IMR-90 (cell line): ENCODE measurements around the gene DHRS3. TPM values are rescaled to one million over a fixed set of nuclear protein-coding genes. Genes with fewer than 3 reads are reported as not detected.

ENCODE experiments used
- ATAC-seq: fragments of 200-7000 bp; cut with Tn5 transposase; 2 replicates; pipeline ENCODE4 v1.9.1; 2020; ENCODE audit warnings: low read depth, mild to moderate bottlenecking, moderate library complexity
- BruUV-seq: library from RNA; stranded (reverse); fragments of 400-500 nt; replicated peaks from 2 replicates; lab custom pipeline; 2021; lab: Mats Ljungman, UMichigan
- CTCF ChIA-PET: fragments of 300-600 bp; formaldehyde crosslinking; extraction: SDS; loops from one replicate; lab custom pipeline; 2021; ENCODE audit warnings: antibody characterized with exemption; lab: Yijun Ruan, JAX
- POLR2A ChIA-PET: fragments of 300-600 bp; sonication (Branson Sonifier 250); formaldehyde crosslinking; loops from one replicate; lab custom pipeline; 2022; ENCODE audit warnings: antibody characterized with exemption; ENCODE audit not compliant: unreplicated experiment; lab: Charles Lee
- DNase-seq: peaks from one replicate; pipeline ENCODE4 v3.0.0; 2013
- H2AFZ ChIP-seq: replicated peaks from 2 replicates; pipeline ENCODE3; 2013; ENCODE audit warnings: low read length, mild to moderate bottlenecking; ENCODE audit not compliant: poor library complexity
- H2AK5ac ChIP-seq: 2 replicates; pipeline ENCODE4 v1.6.1; 2013; ENCODE audit warnings: low read depth, low read length, inconsistent platforms
- H2AK9ac ChIP-seq: replicated peaks from 2 replicates; pipeline ENCODE3; 2013; ENCODE audit warnings: mild to moderate bottlenecking, low read depth, low read length, moderate library complexity; ENCODE audit not compliant: poor library complexity
- H2BK120ac ChIP-seq: 2 replicates; pipeline ENCODE4 v1.6.1; 2013; ENCODE audit warnings: low read depth, low read length, inconsistent platforms
- H2BK15ac ChIP-seq: 3 replicates; pipeline ENCODE4 v1.6.1; 2013; ENCODE audit warnings: low read depth, low read length, inconsistent platforms
- H2BK20ac ChIP-seq: 2 replicates; pipeline ENCODE4 v1.6.1; 2013; ENCODE audit warnings: low read depth, mild to moderate bottlenecking, inconsistent platforms, low read length, moderate library complexity
- H2BK5ac ChIP-seq: 2 replicates; pipeline ENCODE4 v1.6.1; 2013; ENCODE audit warnings: mild to moderate bottlenecking, low read depth, low read length, inconsistent platforms; ENCODE audit not compliant: poor library complexity, severe bottlenecking
- H3K14ac ChIP-seq: replicated peaks from 2 replicates; pipeline ENCODE4 v1.6.1; 2013; ENCODE audit warnings: low read depth, low read length, inconsistent platforms
- H3K18ac ChIP-seq: 2 replicates; pipeline ENCODE4 v1.6.1; 2013; ENCODE audit warnings: low read depth, low read length, control low read depth
- H3K23ac ChIP-seq: 2 replicates; pipeline ENCODE4 v1.6.1; 2013; ENCODE audit warnings: low read depth, low read length, inconsistent platforms
- H3K27ac ChIP-seq: 2 replicates; pipeline ENCODE4 v1.5.1; 2013; ENCODE audit warnings: mild to moderate bottlenecking, control low read depth, low read length; ENCODE audit not compliant: insufficient read depth
- H3K27me3 ChIP-seq: 2 replicates; pipeline ENCODE4 v1.6.1; 2013; ENCODE audit warnings: low read length; ENCODE audit not compliant: control insufficient read depth, insufficient read depth
- H3K36me3 ChIP-seq: 2 replicates; pipeline ENCODE4 v1.6.1; 2013; ENCODE audit warnings: low read length, mixed read lengths; ENCODE audit not compliant: control insufficient read depth, insufficient read depth
- H3K4ac ChIP-seq: 2 replicates; pipeline ENCODE4 v1.6.1; 2013; ENCODE audit warnings: low read depth, low read length, inconsistent platforms
- H3K4me1 ChIP-seq: 2 replicates; pipeline ENCODE4 v1.6.1; 2013; ENCODE audit warnings: low read length, mixed read lengths; ENCODE audit not compliant: control insufficient read depth, insufficient read depth
- H3K4me2 ChIP-seq: 2 replicates; pipeline ENCODE4 v1.6.1; 2013; ENCODE audit warnings: low read depth, mild to moderate bottlenecking, control low read depth, low read length, moderate library complexity
- H3K4me3 ChIP-seq: 2 replicates; pipeline ENCODE4 v1.5.1; 2013; ENCODE audit warnings: low read depth, mild to moderate bottlenecking, control low read depth, low read length, moderate library complexity; ENCODE audit not compliant: insufficient read depth
- H3K56ac ChIP-seq: 2 replicates; pipeline ENCODE4 v1.6.1; 2013; ENCODE audit warnings: low read length, inconsistent platforms; ENCODE audit not compliant: insufficient read depth; ENCODE audit errors: extremely low read depth
- H3K79me1 ChIP-seq, 2 experiments: 2 replicates each; pipeline ENCODE4 v1.6.1; 2013; ENCODE audit warnings: low read length in 2 of 2, inconsistent platforms in 1 of 2, low read depth in 1 of 2
- H3K9ac ChIP-seq: 2 replicates; pipeline ENCODE4 v1.6.1; 2013; ENCODE audit warnings: low read depth, low read length, control low read depth
- H3K9me1 ChIP-seq: 2 replicates; pipeline ENCODE4 v1.6.1; 2013; ENCODE audit warnings: low read length, inconsistent platforms; ENCODE audit not compliant: insufficient read depth
- H3K9me3 ChIP-seq: 2 replicates; pipeline ENCODE4 v1.6.1; 2013; ENCODE audit warnings: low read length; ENCODE audit not compliant: control insufficient read depth, insufficient read depth
- H4K20me1 ChIP-seq: 2 replicates; pipeline ENCODE4 v1.6.1; 2013; ENCODE audit warnings: low read length, inconsistent platforms; ENCODE audit not compliant: insufficient read depth
- H4K5ac ChIP-seq: 2 replicates; pipeline ENCODE4 v1.6.1; 2013; ENCODE audit warnings: mild to moderate bottlenecking, low read depth, low read length, control low read depth
- H4K8ac ChIP-seq, 2 experiments: 2 replicates each; pipeline ENCODE4 v1.6.1; 2013; ENCODE audit warnings: low read depth in 2 of 2, low read length in 2 of 2, control low read depth in 1 of 2, inconsistent platforms in 1 of 2
- H4K91ac ChIP-seq: 2 replicates; pipeline ENCODE4 v1.6.1; 2013; ENCODE audit warnings: low read depth, low read length, inconsistent platforms; ENCODE audit not compliant: insufficient read depth
- BHLHE40 ChIP-seq: fragments of 150-350 bp; IDR thresholded peaks from 2 replicates; pipeline ENCODE4 v1.6.1; 2016; ENCODE audit warnings: mild to moderate bottlenecking, low read depth, low read length
- CEBPB ChIP-seq: IDR thresholded peaks from 2 replicates; pipeline ENCODE4 v1.6.1; 2012; ENCODE audit warnings: low read depth, low read length, improper control_type of control experiment
- CHD1 ChIP-seq: IDR thresholded peaks from 2 replicates; pipeline ENCODE4 v1.6.1; 2012; ENCODE audit warnings: low read depth, low read length, improper control_type of control experiment
- FOS ChIP-seq: fragments of 150-350 bp; IDR thresholded peaks from 2 replicates; pipeline ENCODE4 v1.6.1; 2016; ENCODE audit warnings: low read depth, low read length
- MAFK ChIP-seq: IDR thresholded peaks from 2 replicates; pipeline ENCODE4 v1.6.1; 2012; ENCODE audit warnings: low read depth, low read length, improper control_type of control experiment
- MAZ ChIP-seq: IDR thresholded peaks from 2 replicates; pipeline ENCODE4 v1.6.1; 2012; ENCODE audit warnings: low read depth, mild to moderate bottlenecking, low read length, improper control_type of control experiment, moderate library complexity, borderline replicate concordance
- MXI1 ChIP-seq: IDR thresholded peaks from 2 replicates; pipeline ENCODE4 v1.6.1; 2012; ENCODE audit warnings: low read depth, mild to moderate bottlenecking, low read length, moderate library complexity, borderline replicate concordance
- NFE2L2 ChIP-seq: fragments of 150-350 bp; IDR thresholded peaks from 2 replicates; pipeline ENCODE4 v1.6.1; 2016; ENCODE audit warnings: low read depth, mild to moderate bottlenecking, low read length
- POLR2A ChIP-seq: IDR thresholded peaks from 2 replicates; pipeline ENCODE4 v1.6.1; 2012; ENCODE audit warnings: mild to moderate bottlenecking, low read depth, low read length
- RAD21 ChIP-seq: IDR thresholded peaks from 2 replicates; pipeline ENCODE4 v1.6.1; 2012; ENCODE audit warnings: low read length, improper control_type of control experiment
- RCOR1 ChIP-seq: IDR thresholded peaks from 2 replicates; pipeline ENCODE4 v1.6.1; 2012; ENCODE audit warnings: mild to moderate bottlenecking, low read length, improper control_type of control experiment; ENCODE audit not compliant: insufficient replicate concordance
- RFX5 ChIP-seq: IDR thresholded peaks from 2 replicates; pipeline ENCODE4 v1.8.0; 2012; ENCODE audit warnings: low read depth, mild to moderate bottlenecking, low read length, moderate library complexity
- SMC3 ChIP-seq: fragments of 150-350 bp; IDR thresholded peaks from 2 replicates; pipeline ENCODE4 v1.6.1; 2016; ENCODE audit warnings: low read depth, mild to moderate bottlenecking, antibody characterized with exemption, low read length, moderate library complexity
- WGBS, 2 experiments: methylation state at CpG; one replicate each; pipeline versions ENCODE4 v1.1.5 to v1.1.7; 2013; ENCODE audit warnings: missing lambda C conversion rate in 2 of 2; ENCODE audit not compliant: insufficient read length in 1 of 2; ENCODE audit errors: extremely low coverage in 2 of 2; 5-methylcytosine and 5-hydroxymethylcytosine counted together
- dilution Hi-C: fragments of 300-500 bp; cut with HindIII; formaldehyde crosslinking; loops from one replicate; pipeline ENCODE4 v1.14.3; 2018; ENCODE audit warnings: low sequenced_read_pairs; ENCODE audit not compliant: unreplicated experiment
- in situ Hi-C: fragments of 300-500 bp; cut with MboI; formaldehyde crosslinking; loops from 3 replicates; pipeline ENCODE4 v1.14.3; 2019; ENCODE audit warnings: low sequenced_read_pairs, inconsistent platforms, mixed read lengths
- intact Hi-C: fragments of 100-400 bp; cut with micrococcal nuclease; formaldehyde crosslinking; loops from 2 replicates; pipeline ENCODE4 v1.10.0; 2022
- polyA plus RNA-seq, 3 experiments: library from polyadenylated mRNA; depleted of rRNA; stranded (reverse); fragments of >200 nt; gene quantifications; 2 replicates each; pipeline ENCODE4 v1.2.3, GENCODE V29; 2012; ENCODE audit warnings: low replicate concordance in 1 of 3
- total RNA-seq: library from RNA; depleted of rRNA; stranded (reverse); fragments of >200 nt; gene quantifications from 2 replicates; pipeline ENCODE4 v1.2.3, GENCODE V29; 2012
- TF ChIP-seq, protein P1 (sequence below): fragments of 150-350 bp; IDR thresholded peaks from 2 replicates; pipeline ENCODE4 v1.6.1; 2016; ENCODE audit warnings: low read depth, mild to moderate bottlenecking, low read length, moderate library complexity, borderline replicate concordance
- TF ChIP-seq, protein P2 (sequence below): fragments of 150-350 bp; IDR thresholded peaks from 2 replicates; pipeline ENCODE4 v1.6.1; 2017; ENCODE audit warnings: mild to moderate bottlenecking, antibody characterized with exemption, low read length, low read depth

The DHRS3 gene
- total and polyA plus RNA-seq, 2 of the 4 experiments (the other 2 are of a cell fraction), result 11.2 to 14.5 TPM

GRCh38 chr1:12615159-12615864 is 2.7 kb downstream of the DHRS3 start:
- peak overlapping the region; percentile 41 to 81; a peak in 3 of 4 replicates for H4K8ac ChIP-seq
- no peaks in the 10 kb centered on the region for H4K20me1 ChIP-seq
- peak overlapping the region; percentile 65 for H2AK5ac ChIP-seq
- dilution Hi-C loops, result no loop called here
- POLR2A ChIA-PET, result interaction anchor here (0.5 kb wide), 1 partner anchor 1358 kb away, joined by 4 read pairs; no protein-coding TSS in a partner anchor
- H3K36me3 ChIP-seq, result peaks cover 9% of the 10 kb centered on the region
- H3K4me1 ChIP-seq, result peaks cover 22% of the 10 kb centered on the region
- H2BK15ac ChIP-seq, result peak overlapping the region; percentile 56; the same call in 2 of the 3 replicates
- peaks cover 11% of the 10 kb centered on the region for H3K9me1 ChIP-seq
- CTCF ChIA-PET, result interaction anchor here (0.5 to 0.8 kb wide), 2 partner anchors 168 to 340 kb away, joined by 3 read pairs; no protein-coding TSS in a partner anchor
- peak overlapping the region; percentile 91 for H3K14ac ChIP-seq
- H3K4me3 ChIP-seq, result peak overlapping the region; percentile 66
- H4K91ac ChIP-seq, result peak overlapping the region; percentile 86
- peak overlapping the region; percentile 58 for H4K5ac ChIP-seq
- peak overlapping the region; percentile 88 for H3K4ac ChIP-seq
- peaks cover 5 to 22% of the 10 kb centered on the region in 2 experiments; a peak in 2 of 4 replicates for H3K79me1 ChIP-seq
- H3K4me2 ChIP-seq, result peak overlapping the region; percentile 76
- in situ Hi-C loops, result loop anchor here (5.0 to 25.0 kb wide), 3 partner anchors 61 to 303 kb away; no protein-coding TSS in a partner anchor
- peak overlapping the region; percentile 87 for H3K56ac ChIP-seq
- BruUV-seq, result no TSS peak
- H3K27ac ChIP-seq, result peak overlapping the region; percentile 77
- H2BK20ac ChIP-seq, result peak overlapping the region; percentile 90
- DNase-seq (peak; percentile 49), ATAC-seq (0 out of 2 replicates have a peak, but pooled peaks have one; percentile 2)
- peak overlapping the region; percentile 86 for H2BK120ac ChIP-seq
- intact Hi-C loops, result loop anchor here (1.0 to 5.0 kb wide), 3 partner anchors 58 to 153 kb away; no protein-coding TSS in a partner anchor
- H3K23ac ChIP-seq, result peak overlapping the region; percentile 81
- H3K9me3 ChIP-seq, result no peaks in the 10 kb centered on the region
- peak overlapping the region; percentile 89 for H2AFZ ChIP-seq
- H2AK9ac ChIP-seq, result peak overlapping the region; percentile 71
- H3K9ac ChIP-seq, result peak overlapping the region; percentile 74
- peak overlapping the region; percentile 77 for H2BK5ac ChIP-seq
- no peaks in the 10 kb centered on the region for H3K27me3 ChIP-seq
- no CpG with 5 or more reads among the region's 12 CpGs for WGBS, 2 experiments
- H3K18ac ChIP-seq, result peak overlapping the region; percentile 55
- no peak for TF ChIP-seq CHD1
- TF ChIP-seq RFX5, result no peak
- TF ChIP-seq RCOR1, result no peak
- no peak for TF ChIP-seq CEBPB
- no peak for TF ChIP-seq MAFK
- no peak for TF ChIP-seq POLR2A
- TF ChIP-seq, protein P1, sequence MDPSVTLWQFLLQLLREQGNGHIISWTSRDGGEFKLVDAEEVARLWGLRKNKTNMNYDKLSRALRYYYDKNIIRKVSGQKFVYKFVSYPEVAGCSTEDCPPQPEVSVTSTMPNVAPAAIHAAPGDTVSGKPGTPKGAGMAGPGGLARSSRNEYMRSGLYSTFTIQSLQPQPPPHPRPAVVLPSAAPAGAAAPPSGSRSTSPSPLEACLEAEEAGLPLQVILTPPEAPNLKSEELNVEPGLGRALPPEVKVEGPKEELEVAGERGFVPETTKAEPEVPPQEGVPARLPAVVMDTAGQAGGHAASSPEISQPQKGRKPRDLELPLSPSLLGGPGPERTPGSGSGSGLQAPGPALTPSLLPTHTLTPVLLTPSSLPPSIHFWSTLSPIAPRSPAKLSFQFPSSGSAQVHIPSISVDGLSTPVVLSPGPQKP, result no peak
- TF ChIP-seq, protein P2, sequence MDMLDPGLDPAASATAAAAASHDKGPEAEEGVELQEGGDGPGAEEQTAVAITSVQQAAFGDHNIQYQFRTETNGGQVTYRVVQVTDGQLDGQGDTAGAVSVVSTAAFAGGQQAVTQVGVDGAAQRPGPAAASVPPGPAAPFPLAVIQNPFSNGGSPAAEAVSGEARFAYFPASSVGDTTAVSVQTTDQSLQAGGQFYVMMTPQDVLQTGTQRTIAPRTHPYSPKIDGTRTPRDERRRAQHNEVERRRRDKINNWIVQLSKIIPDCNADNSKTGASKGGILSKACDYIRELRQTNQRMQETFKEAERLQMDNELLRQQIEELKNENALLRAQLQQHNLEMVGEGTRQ, result no peak
- TF ChIP-seq FOS, result no peak
- no peak for TF ChIP-seq SMC3
- TF ChIP-seq BHLHE40, result no peak
- TF ChIP-seq MXI1, result no peak
- no peak for TF ChIP-seq RAD21
- TF ChIP-seq NFE2L2, result no peak
- no peak for TF ChIP-seq MAZ
